HCT116 (cell line): ENCODE data around the gene IL32. TPM values are rescaled to one million over a fixed set of nuclear protein-coding genes. Genes with fewer than 3 reads are reported as not detected.
A peak's percentile ranks its signal among the peaks of the same experiment; 100 is the strongest.

Source experiments
- ATAC-seq: fragments of 200-7000 bp; cut with Tn5 transposase; 2 replicates; pipeline ENCODE4 v1.9.1; 2020; ENCODE audit warnings: mild to moderate bottlenecking, moderate library complexity
- BruUV-seq: library from RNA; stranded (reverse); fragments of 400-500 nt; replicated peaks from 2 replicates; lab custom pipeline; 2021; lab: Mats Ljungman, UMichigan
- CTCF ChIA-PET: fragments of 300-600 bp; sonication (Branson Sonifier 250); formaldehyde crosslinking; loops from one replicate; lab custom pipeline; 2021; ENCODE audit warnings: antibody characterized with exemption; lab: Charles Lee
- POLR2A ChIA-PET: fragments of 300-600, 350-600 bp; sonication (Branson Sonifier 250); formaldehyde crosslinking; loops from one replicate; lab custom pipeline; 2021; ENCODE audit warnings: antibody characterized with exemption; lab: Charles Lee
- RAD21 ChIA-PET, 2 experiments: fragments of 300-600 bp; sonication (Branson Sonifier 250); formaldehyde crosslinking; loops; one replicate each; lab custom pipeline; 2023; ENCODE audit warnings: low total read pairs in 2 of 2; ENCODE audit not compliant: uncharacterized antibody in 2 of 2, unreplicated experiment in 2 of 2, low non-redundant PET in 1 of 2; lab: Charles Lee
- DNase-seq: peaks from one replicate; pipeline ENCODE4 v3.0.0-alpha.2; 2010; ENCODE audit warnings: low read depth, low spot score
- H2AFZ ChIP-seq: fragments of 200-600 bp; shearing (Covaris generic), sonication (generic); 2 replicates; pipeline ENCODE4 v1.6.1; 2017; ENCODE audit warnings: low read depth, mixed run types, mixed read lengths, antibody characterized with exemption, low read length; ENCODE audit not compliant: poor library complexity, severe bottlenecking
- H3K27ac ChIP-seq: 2 replicates; pipeline ENCODE4 v1.5.1; 2012; ENCODE audit warnings: low read depth, low read length
- H3K27me3 ChIP-seq: fragments of 200-600 bp; sonication (generic); 2 replicates; pipeline ENCODE4 v1.6.1; 2016; ENCODE audit warnings: mixed run types, low read length, mixed read lengths; ENCODE audit not compliant: insufficient read depth
- H3K36me3 ChIP-seq, 2 experiments: fragments of 200-500 bp in 1 of 2; fragments of 200-600 bp in 1 of 2; sonication (Bioruptor generic) in 1 of 2; sonication (generic) in 1 of 2; 2 replicates each; pipeline versions ENCODE4 v1.5.1 to v1.6.1; 2014 to 2016; ENCODE audit warnings: low read length in 2 of 2, inconsistent platforms in 1 of 2, mixed read lengths in 1 of 2, mixed run types in 1 of 2; ENCODE audit not compliant: insufficient read depth in 2 of 2, control insufficient read depth in 1 of 2
- H3K4me1 ChIP-seq, 2 experiments: fragments of 200-600 bp in 1 of 2; sonication (generic) in 1 of 2; 2 replicates each; pipeline versions ENCODE4 v1.5.1 to v1.6.1; 2012 to 2017; ENCODE audit warnings: low read length in 2 of 2, inconsistent platforms in 1 of 2, mild to moderate bottlenecking in 1 of 2, mixed read lengths in 1 of 2, mixed run types in 1 of 2, moderate library complexity in 1 of 2; ENCODE audit not compliant: insufficient read depth in 2 of 2, control insufficient read depth in 1 of 2
- H3K4me2 ChIP-seq: fragments of 200-600 bp; sonication (generic); 2 replicates; pipeline ENCODE4 v1.6.1; 2017; ENCODE audit warnings: mixed run types, low read length, mixed read lengths
- H3K4me3 ChIP-seq, 2 experiments: fragments of 200-600 bp in 1 of 2; sonication (generic) in 1 of 2; replicated peaks in 1 of 2; 2 replicates each; pipeline ENCODE4 v1.5.1; 2011 to 2016; ENCODE audit warnings: low read length in 2 of 2, control low read depth in 1 of 2, low read depth in 1 of 2, mild to moderate bottlenecking in 1 of 2, mixed read lengths in 1 of 2, mixed run types in 1 of 2
- H3K79me2 ChIP-seq: fragments of 200-600 bp; sonication (generic); 2 replicates; pipeline ENCODE4 v1.6.1; 2017; ENCODE audit warnings: mild to moderate bottlenecking, mixed run types, low read length, moderate library complexity, mixed read lengths; ENCODE audit not compliant: insufficient read depth
- H3K9ac ChIP-seq: fragments of 200-600 bp; sonication (generic); 2 replicates; pipeline ENCODE4 v1.6.1; 2016; ENCODE audit warnings: low read length, mixed read lengths
- H3K9me2 ChIP-seq: fragments of 200-600 bp; sonication (generic), shearing (Covaris generic); 2 replicates; pipeline ENCODE4 v1.6.1; 2017; ENCODE audit warnings: mixed run types, mild to moderate bottlenecking, moderate library complexity; ENCODE audit not compliant: insufficient read depth
- H3K9me3 ChIP-seq, 2 experiments: fragments of 200-500 bp in 1 of 2; fragments of 200-600 bp in 1 of 2; sonication (Bioruptor generic) in 1 of 2; sonication (generic) in 1 of 2; 2 replicates each; pipeline ENCODE4 v1.6.1; 2014 to 2017; ENCODE audit warnings: low read length in 2 of 2, mixed read lengths in 2 of 2, inconsistent platforms in 1 of 2, low read depth in 1 of 2, mild to moderate bottlenecking in 1 of 2, mixed run types in 1 of 2, moderate library complexity in 1 of 2; ENCODE audit not compliant: control insufficient read depth in 1 of 2, insufficient read depth in 1 of 2
- H4K20me1 ChIP-seq: fragments of 200-600 bp; sonication (generic), shearing (Covaris generic); 2 replicates; pipeline ENCODE4 v1.6.1; 2017; ENCODE audit warnings: mixed run types, mild to moderate bottlenecking, moderate library complexity; ENCODE audit not compliant: insufficient read depth
- CBX3 ChIP-seq: IDR thresholded peaks from 2 replicates; pipeline ENCODE4 v1.6.1; 2012; ENCODE audit warnings: low read depth
- EGR1 ChIP-seq: IDR thresholded peaks from 2 replicates; pipeline ENCODE4 v1.6.1; 2012; ENCODE audit warnings: low read depth
- EZH2 ChIP-seq: fragments of 200-600 bp; sonication (generic); IDR thresholded peaks from 2 replicates; pipeline ENCODE4 v1.6.1; 2017; ENCODE audit warnings: antibody characterized with exemption, mixed run types
- EZH2phosphoT487 ChIP-seq: fragments of 200-600 bp; IDR thresholded peaks from 2 replicates; pipeline ENCODE4 v1.6.1; 2018; ENCODE audit warnings: antibody characterized with exemption, borderline replicate concordance
- MAX ChIP-seq: IDR thresholded peaks from 2 replicates; pipeline ENCODE4 v1.6.1; 2012
- POLR2A ChIP-seq: IDR thresholded peaks from 2 replicates; pipeline ENCODE4 v1.7.0; 2011; ENCODE audit warnings: borderline replicate concordance; ENCODE audit not compliant: insufficient read depth, insufficient read length; ENCODE audit errors: extremely low read depth
- POLR2AphosphoS5 ChIP-seq: IDR thresholded peaks from 2 replicates; pipeline ENCODE4 v1.6.1; 2011; ENCODE audit warnings: mild to moderate bottlenecking, low read depth, low read length, moderate library complexity
- RAD21 ChIP-seq: IDR thresholded peaks from 2 replicates; pipeline ENCODE4 v1.6.1; 2012; ENCODE audit warnings: low read depth, mild to moderate bottlenecking
- REST ChIP-seq: IDR thresholded peaks from 2 replicates; pipeline ENCODE4 v1.6.1; 2012; ENCODE audit warnings: low read depth
- SIN3A ChIP-seq: IDR thresholded peaks from 2 replicates; pipeline ENCODE4 v1.6.1; 2012; ENCODE audit warnings: low read depth
- SP1 ChIP-seq: IDR thresholded peaks from 2 replicates; pipeline ENCODE4 v1.6.1; 2012; ENCODE audit warnings: low read depth
- SRF ChIP-seq: IDR thresholded peaks from 2 replicates; pipeline ENCODE4 v1.6.1; 2012; ENCODE audit warnings: low read depth
- TCF7L2 ChIP-seq: IDR thresholded peaks from 2 replicates; pipeline ENCODE4 v1.7.0; 2011; ENCODE audit warnings: borderline replicate concordance, inconsistent platforms; ENCODE audit not compliant: insufficient read depth, insufficient read length; ENCODE audit errors: extremely low read depth
- YY1 ChIP-seq: IDR thresholded peaks from 2 replicates; pipeline ENCODE4 v1.6.1; 2011; ENCODE audit warnings: low read length, low read depth, moderate library complexity, mild to moderate bottlenecking; ENCODE audit not compliant: insufficient replicate concordance; ENCODE audit errors: extremely low read depth
- ZFX ChIP-seq: fragments of 450-650 bp; IDR thresholded peaks from 2 replicates; pipeline ENCODE4 v1.6.1; 2017
- ZNF274 ChIP-seq: fragments of 200-500 bp; sonication (Bioruptor generic); IDR thresholded peaks from 2 replicates; pipeline ENCODE4 v1.6.1; 2014; ENCODE audit warnings: mild to moderate bottlenecking, low read depth, low read length, inconsistent platforms
- intact Hi-C: fragments of 100-400 bp; cut with micrococcal nuclease; formaldehyde crosslinking; loops from 2 replicates; pipeline ENCODE4 v1.10.0; 2022
- total RNA-seq: library from RNA; stranded (reverse); gene quantifications from one replicate; pipeline ENCODE4 v1.2.1, GENCODE V29; 2021; ENCODE audit not compliant: unreplicated experiment

IL32 gene
- total RNA-seq, 1 experiment from 2014 or later, result 13.7 TPM

DNA sequence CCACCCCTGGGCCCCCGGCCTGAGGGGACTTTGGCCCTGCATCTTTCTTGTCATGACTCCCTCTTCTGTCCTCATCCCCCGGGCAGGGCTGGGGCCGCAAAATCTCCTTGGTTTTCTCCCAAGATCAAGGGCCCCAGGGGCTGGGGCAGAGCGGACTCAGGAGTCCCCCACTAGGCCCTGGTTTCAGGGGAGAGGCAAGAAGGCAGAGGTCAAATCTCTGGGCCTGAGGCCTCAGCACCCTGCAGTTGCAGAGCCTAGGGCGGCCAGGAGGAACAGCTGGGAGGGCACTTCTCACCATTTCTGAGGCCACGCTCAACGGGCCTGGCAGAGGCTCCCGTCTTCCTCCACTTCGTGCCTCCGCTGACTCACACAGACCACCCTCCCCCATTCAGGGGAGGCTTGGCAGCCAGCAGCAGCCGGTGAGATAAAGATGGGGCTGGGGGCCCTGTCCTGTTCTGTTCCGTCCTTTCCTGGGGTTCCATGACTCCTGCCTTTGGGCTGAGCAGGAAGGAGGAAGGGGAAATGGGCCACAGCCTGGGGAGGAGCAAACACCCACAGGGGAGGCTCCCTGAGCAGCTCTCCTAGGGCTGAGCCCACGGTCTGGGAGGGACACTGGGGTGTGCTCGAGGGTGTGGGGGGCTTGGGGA is 21.3 kb downstream of the IL32 start:
- Histone ChIP-seq H3K9me3 (no peaks in the 10 kb centered on the region), H3K4me2 (no peak overlapping the region), H3K79me2 (no peaks in the 10 kb centered on the region), H2AFZ (no peak overlapping the region), H3K4me1 (no peaks in the 10 kb centered on the region), H3K36me3 (no peaks in the 10 kb centered on the region), H3K27ac (no peak overlapping the region), H3K9ac (no peak overlapping the region), H4K20me1 (no peaks in the 10 kb centered on the region), H3K4me3 (no peak overlapping the region), H3K27me3 (no peaks in the 10 kb centered on the region), H3K9me2 (no peaks in the 10 kb centered on the region)
- CTCF ChIA-PET, result interaction anchor here (1.3 kb wide), 1 partner anchor 11 kb away, joined by 3 read pairs; no protein-coding TSS in a partner anchor
- POLR2A ChIA-PET, result no interaction called here
- no TSS peak for BruUV-seq
- DNase-seq, result no peak
- ATAC-seq, result peak; percentile 45
- RAD21 ChIA-PET, result no interaction called here
- TF ChIP-seq RAD21 (no peak), REST (no peak), CBX3 (no peak), YY1 (no peak), SP1 (no peak), EZH2 (no peak), SIN3A (no peak), ZFX (no peak), EGR1 (no peak), MAX (no peak), POLR2AphosphoS5 (no peak), EZH2phosphoT487 (no peak), ZNF274 (no peak), POLR2A (no peak), SRF (no peak), TCF7L2 (no peak)
- TF ChIP-seq, all 23 proteins: peak for 0
- intact Hi-C loops, result no loop called here
